ENCODE results near the gene E2F4.
A peak's percentile ranks its signal among the peaks of the same experiment; 100 is the strongest.

The E2F4 gene

GRCh38 chr16:67184995-67185650 is 6.8 kb upstream of the E2F4 start:
- peak overlapping the region; percentile 2 to 90 for H3K4me3 ChIP-seq
- H3K4me1 ChIP-seq = peaks cover 0 to 33% (median 26%) of the 10 kb centered on the region in 4 donors
- peak overlapping the region in 1 of 2 donors; percentile 84 for H3K27ac ChIP-seq
- H3K36me3 ChIP-seq = no peaks in the 10 kb centered on the region
- peak; percentile 83 to 89 for TF ChIP-seq CTCF (IDR thresholded peaks at IDR 0.05)
- DNase-seq = peak; percentile 93 to 96
- no peaks in the 10 kb centered on the region for H3K27me3 ChIP-seq
- no peaks in the 10 kb centered on the region for H3K9me3 ChIP-seq
- intact Hi-C loops (cut with DNase I; ENCODE audit: low total_unique reads) = loop anchor here (10.0 kb wide), 2 partner anchors 160 to 210 kb away; partner anchors contain the start of gene CBFB

GRCh38 chr16:67185651-67186134 is 6.3 kb upstream of the E2F4 start:
- no peak for TF ChIP-seq CTCF (IDR thresholded peaks at IDR 0.05)
- DNase-seq = no peak
- intact Hi-C loops (cut with DNase I; ENCODE audit: low total_unique reads) = loop anchor here (10.0 kb wide), 2 partner anchors 161 to 211 kb away; partner anchors contain the start of gene CBFB
- no peaks in the 10 kb centered on the region for H3K27me3 ChIP-seq
- peaks cover 0 to 33% (median 26%) of the 10 kb centered on the region in 4 donors for H3K4me1 ChIP-seq
- peak overlapping the region; percentile 2 to 90 for H3K4me3 ChIP-seq
- no peak overlapping the region for H3K27ac ChIP-seq
- no peaks in the 10 kb centered on the region for H3K36me3 ChIP-seq
- no peaks in the 10 kb centered on the region for H3K9me3 ChIP-seq

- Histone ChIP-seq H3K36me3 (no peaks in the 10 kb centered on the region), H3K27me3 (no peaks in the 10 kb centered on the region), H3K27ac (no peak overlapping the region), H3K4me1 (peaks cover 0 to 32% (median 29%) of the 10 kb centered on the region in 4 donors), H3K4me3 (no peak overlapping the region), H3K9me3 (no peaks in the 10 kb centered on the region)
- DNase-seq = no peak
- intact Hi-C loops (cut with DNase I; ENCODE audit: low total_unique reads) = loop anchor here (10.0 kb wide), 2 partner anchors 162 to 212 kb away; partner anchors contain the start of gene CBFB
- TF ChIP-seq CTCF (IDR thresholded peaks at IDR 0.05) = no peak
Measured at GRCh38 chr16:67186550-67186950, 5.4 kb upstream of the E2F4 start.

GRCh38 chr16:67187175-67187890 is 4.6 kb upstream of the E2F4 start:
- Histone ChIP-seq H3K4me1 (peaks cover 0 to 34% (median 31%) of the 10 kb centered on the region in 4 donors), H3K27me3 (no peaks in the 10 kb centered on the region), H3K36me3 (no peaks in the 10 kb centered on the region), H3K27ac (no peak overlapping the region), H3K9me3 (no peaks in the 10 kb centered on the region), H3K4me3 (no peak overlapping the region)
- TF ChIP-seq CTCF (IDR thresholded peaks at IDR 0.05) = no peak
- no peak for DNase-seq
- intact Hi-C loops (cut with DNase I; ENCODE audit: low total_unique reads) = loop anchor here (10.0 kb wide), 2 partner anchors 163 to 213 kb away; partner anchors contain the start of gene CBFB

- intact Hi-C loops (cut with DNase I; ENCODE audit: low total_unique reads) = loop anchor here (10.0 kb wide), 2 partner anchors 164 to 214 kb away; partner anchors contain the start of gene CBFB
- peaks cover 0 to 4% (median 0%) of the 10 kb centered on the region in 3 donors for H3K36me3 ChIP-seq
- H3K9me3 ChIP-seq = no peaks in the 10 kb centered on the region
- no peaks in the 10 kb centered on the region for H3K27me3 ChIP-seq
- DNase-seq = no peak
- TF ChIP-seq CTCF (IDR thresholded peaks at IDR 0.05) = no peak
- peaks cover 10 to 38% (median 35%) of the 10 kb centered on the region in 4 donors for H3K4me1 ChIP-seq
- H3K27ac ChIP-seq = no peak overlapping the region
- H3K4me3 ChIP-seq = no peak overlapping the region
Measured at GRCh38 chr16:67188323-67188722, 3.6 kb upstream of the E2F4 start.
